Measurements from ENCODE around the gene DNAJC25. TPM values are rescaled to one million over a fixed set of nuclear protein-coding genes. Genes with fewer than 3 reads are reported as not detected.
A peak's percentile ranks its signal among the peaks of the same experiment; 100 is the strongest.

DNAJC25 gene
- total RNA-seq, 1 experiment from 2014 or later = 10.2 TPM

- Histone ChIP-seq H3K9me3 (no peaks in the 10 kb centered on the region), H3K27me3 (replicated peaks; ENCODE audit: control insufficient read depth, insufficient read depth, low read length) (no peaks in the 10 kb centered on the region), H3K4me1 (no peaks in the 10 kb centered on the region), H3K4me3 (ENCODE audit: low read depth, low read length) (no peak overlapping the region), H3K36me3 (ENCODE audit: control insufficient read depth, insufficient read depth, low read length) (no peaks in the 10 kb centered on the region; the same call in 1 of the 2 replicates)
- Mint-ChIP-seq H3K27ac (ENCODE audit: unreplicated experiment) (no peak overlapping the region), H3K27me3 (ENCODE audit: insufficient read depth, unreplicated experiment) (no peaks in the 10 kb centered on the region), H3K4me3 (ENCODE audit: unreplicated experiment) (no peak overlapping the region), H3K36me3 (ENCODE audit: insufficient read depth, unreplicated experiment) (peaks cover 20% of the 10 kb centered on the region), H3K4me1 (ENCODE audit: low read depth, unreplicated experiment) (no peaks in the 10 kb centered on the region), H3K9me3 (ENCODE audit: unreplicated experiment) (no peaks in the 10 kb centered on the region)
- no TSS peak for BruUV-seq (replicated peaks)
- DNase-seq = no peak
- intact Hi-C loops (cut with micrococcal nuclease; ENCODE audit: unreplicated experiment) = no loop called here
- ChIA-PET CTCF (no interaction called here), POLR2A (no interaction called here)
- TF ChIP-seq CTCF (IDR thresholded peaks at IDR 0.05; ENCODE audit: insufficient read depth in 1 of 2, low read depth in 1 of 2, low read length in 1 of 2, severe bottlenecking in 1 of 2, unreplicated experiment in 1 of 2) = no peak
These were observed 42.3 kb upstream of the DNAJC25 start for GRCh38 chr9:111588846-111589245.

- H3K9me3 Mint-ChIP-seq (ENCODE audit: unreplicated experiment) = no peaks in the 10 kb centered on the region
- peaks cover 47% of the 10 kb centered on the region for H3K36me3 Mint-ChIP-seq (ENCODE audit: insufficient read depth, unreplicated experiment)
- peak overlapping the region; percentile 61 for H3K4me3 ChIP-seq (ENCODE audit: low read depth, low read length)
- DNase-seq = peak; percentile 76 to 77
- H3K4me1 Mint-ChIP-seq (ENCODE audit: low read depth, unreplicated experiment) = peaks cover 12% of the 10 kb centered on the region
- H3K36me3 ChIP-seq (ENCODE audit: control insufficient read depth, insufficient read depth, low read length) = peaks cover 2% of the 10 kb centered on the region
- intact Hi-C loops (cut with micrococcal nuclease; ENCODE audit: unreplicated experiment) = loop anchor here (1.0 to 10.0 kb wide), 4 partner anchors 24 to 113 kb away; partner anchors contain the start of gene ECPAS
- peaks cover 17% of the 10 kb centered on the region for H3K4me1 ChIP-seq
- H3K27me3 Mint-ChIP-seq (ENCODE audit: insufficient read depth, unreplicated experiment) = no peaks in the 10 kb centered on the region
- peak overlapping the region; percentile 80 for H3K27ac Mint-ChIP-seq (ENCODE audit: unreplicated experiment)
- no peaks in the 10 kb centered on the region for H3K9me3 ChIP-seq
- POLR2A ChIA-PET = interaction anchor here (0.5 to 1.7 kb wide), 3 partner anchors 33 to 424 kb away, joined by 3 to 9 read pairs (median 4); partner anchors contain the start of gene DNAJC25
- TF ChIP-seq CTCF (IDR thresholded peaks at IDR 0.05; ENCODE audit: insufficient read depth in 1 of 2, low read depth in 1 of 2, low read length in 1 of 2, severe bottlenecking in 1 of 2, unreplicated experiment in 1 of 2) = peak; percentile 80 to 84
- H3K27me3 ChIP-seq (replicated peaks; ENCODE audit: control insufficient read depth, insufficient read depth, low read length) = no peaks in the 10 kb centered on the region
- CTCF ChIA-PET = interaction anchor here (0.5 to 2.1 kb wide), 12 partner anchors 14 to 736 kb away, joined by 3 to 26 read pairs (median 4); partner anchors contain the start of gene DNAJC25
- no TSS peak for BruUV-seq (replicated peaks)
- peak overlapping the region; percentile 78 for H3K4me3 Mint-ChIP-seq (ENCODE audit: unreplicated experiment)
These were observed 33.0 kb upstream of the DNAJC25 start for GRCh38 chr9:111597852-111598732.

DNA sequence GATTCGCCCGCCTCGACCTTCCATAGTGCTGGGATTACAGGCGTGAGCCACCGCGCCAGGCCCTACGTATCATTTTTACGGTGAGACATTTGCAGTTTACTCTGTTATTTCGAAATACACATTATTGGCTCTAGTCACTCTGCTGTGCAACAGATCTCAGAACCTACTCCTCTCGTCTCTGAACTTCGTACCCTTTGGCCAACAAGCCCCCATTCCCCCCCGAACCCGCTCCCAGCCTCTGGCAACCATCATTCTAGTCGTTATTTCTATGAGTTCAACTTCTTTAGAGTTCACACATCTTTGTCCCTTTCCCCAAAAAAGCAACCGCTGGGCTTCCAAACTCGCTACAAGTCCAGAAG, 32.4 kb upstream of the DNAJC25 start:
- intact Hi-C loops (cut with micrococcal nuclease; ENCODE audit: unreplicated experiment) = loop anchor here (1.0 to 10.0 kb wide), 4 partner anchors 24 to 114 kb away; partner anchors contain the start of gene ECPAS
- no peak for TF ChIP-seq CTCF (IDR thresholded peaks at IDR 0.05; ENCODE audit: insufficient read depth in 1 of 2, low read depth in 1 of 2, low read length in 1 of 2, severe bottlenecking in 1 of 2, unreplicated experiment in 1 of 2)
- Mint-ChIP-seq H3K4me1 (ENCODE audit: low read depth, unreplicated experiment) (peaks cover 12% of the 10 kb centered on the region), H3K4me3 (ENCODE audit: unreplicated experiment) (peak overlapping the region; percentile 78), H3K27me3 (ENCODE audit: insufficient read depth, unreplicated experiment) (no peaks in the 10 kb centered on the region), H3K9me3 (ENCODE audit: unreplicated experiment) (no peaks in the 10 kb centered on the region), H3K36me3 (ENCODE audit: insufficient read depth, unreplicated experiment) (peaks cover 41% of the 10 kb centered on the region), H3K27ac (ENCODE audit: unreplicated experiment) (peak overlapping the region; percentile 80)
- peaks cover 19% of the 10 kb centered on the region for H3K4me1 ChIP-seq
- no peaks in the 10 kb centered on the region for H3K9me3 ChIP-seq
- TSS peak; percentile 69 for BruUV-seq (replicated peaks)
- CTCF ChIA-PET = interaction anchor here (0.5 to 2.1 kb wide), 8 partner anchors 15 to 735 kb away, joined by 3 to 26 read pairs (median 4); partner anchors contain the start of gene DNAJC25
- peaks cover 2% of the 10 kb centered on the region for H3K36me3 ChIP-seq (ENCODE audit: control insufficient read depth, insufficient read depth, low read length)
- H3K27me3 ChIP-seq (replicated peaks; ENCODE audit: control insufficient read depth, insufficient read depth, low read length) = no peaks in the 10 kb centered on the region
- POLR2A ChIA-PET = interaction anchor here (0.5 to 1.7 kb wide), 3 partner anchors 23 to 63 kb away, joined by 3 to 9 read pairs (median 4); partner anchors contain the start of gene DNAJC25
- peak; percentile 37 to 39 for DNase-seq
- peak overlapping the region; percentile 61 for H3K4me3 ChIP-seq (ENCODE audit: low read depth, low read length)

Measured in Caco-2 (cell line).